ENCODE results near the gene AMBP.

The AMBP gene

DNA sequence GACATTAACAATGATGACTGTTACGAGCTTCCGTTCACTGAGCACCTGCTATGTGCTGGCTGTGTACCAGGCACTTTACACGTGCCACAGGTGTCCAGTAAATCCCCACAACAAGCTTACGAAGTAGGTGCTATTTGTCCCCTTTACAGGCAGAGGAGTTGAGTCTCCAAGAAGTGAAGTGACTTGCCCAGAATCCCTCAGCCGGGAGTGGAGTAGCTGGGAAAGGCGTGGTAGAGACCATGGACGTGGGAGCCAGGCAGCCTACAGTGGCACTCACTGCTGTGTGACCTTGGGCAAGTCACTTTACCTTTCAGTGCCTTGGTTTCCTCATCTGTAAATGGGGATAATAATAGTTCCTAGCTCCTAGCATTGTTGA, 669 bp upstream of the AMBP start:
- Histone ChIP-seq H3K9ac (no peak overlapping the region), H3K4me2 (no peak overlapping the region), H3K36me3 (ENCODE audit: insufficient read depth) (no peaks in the 10 kb centered on the region), H3K27me3 (ENCODE audit: insufficient read depth, low read depth) (no peaks in the 10 kb centered on the region), H2AFZ (ENCODE audit: low read depth) (no peak overlapping the region), H3K79me2 (ENCODE audit: insufficient read depth, low read depth) (no peaks in the 10 kb centered on the region), H3K4me1 (ENCODE audit: low read depth, poor library complexity, severe bottlenecking) (no peaks in the 10 kb centered on the region), H3K4me3 (IDR thresholded peaks at IDR 0.05; ENCODE audit: insufficient read depth, low read depth, low read length) (no peak overlapping the region), H4K20me1 (ENCODE audit: insufficient read depth) (no peaks in the 10 kb centered on the region), H3K27ac (no peak overlapping the region)
- TF ChIP-seq, protein P1, sequence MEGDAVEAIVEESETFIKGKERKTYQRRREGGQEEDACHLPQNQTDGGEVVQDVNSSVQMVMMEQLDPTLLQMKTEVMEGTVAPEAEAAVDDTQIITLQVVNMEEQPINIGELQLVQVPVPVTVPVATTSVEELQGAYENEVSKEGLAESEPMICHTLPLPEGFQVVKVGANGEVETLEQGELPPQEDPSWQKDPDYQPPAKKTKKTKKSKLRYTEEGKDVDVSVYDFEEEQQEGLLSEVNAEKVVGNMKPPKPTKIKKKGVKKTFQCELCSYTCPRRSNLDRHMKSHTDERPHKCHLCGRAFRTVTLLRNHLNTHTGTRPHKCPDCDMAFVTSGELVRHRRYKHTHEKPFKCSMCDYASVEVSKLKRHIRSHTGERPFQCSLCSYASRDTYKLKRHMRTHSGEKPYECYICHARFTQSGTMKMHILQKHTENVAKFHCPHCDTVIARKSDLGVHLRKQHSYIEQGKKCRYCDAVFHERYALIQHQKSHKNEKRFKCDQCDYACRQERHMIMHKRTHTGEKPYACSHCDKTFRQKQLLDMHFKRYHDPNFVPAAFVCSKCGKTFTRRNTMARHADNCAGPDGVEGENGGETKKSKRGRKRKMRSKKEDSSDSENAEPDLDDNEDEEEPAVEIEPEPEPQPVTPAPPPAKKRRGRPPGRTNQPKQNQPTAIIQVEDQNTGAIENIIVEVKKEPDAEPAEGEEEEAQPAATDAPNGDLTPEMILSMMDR (conservative IDR thresholded peaks at IDR 0.05; ENCODE audit: low read depth, low read length), result no peak

DNA sequence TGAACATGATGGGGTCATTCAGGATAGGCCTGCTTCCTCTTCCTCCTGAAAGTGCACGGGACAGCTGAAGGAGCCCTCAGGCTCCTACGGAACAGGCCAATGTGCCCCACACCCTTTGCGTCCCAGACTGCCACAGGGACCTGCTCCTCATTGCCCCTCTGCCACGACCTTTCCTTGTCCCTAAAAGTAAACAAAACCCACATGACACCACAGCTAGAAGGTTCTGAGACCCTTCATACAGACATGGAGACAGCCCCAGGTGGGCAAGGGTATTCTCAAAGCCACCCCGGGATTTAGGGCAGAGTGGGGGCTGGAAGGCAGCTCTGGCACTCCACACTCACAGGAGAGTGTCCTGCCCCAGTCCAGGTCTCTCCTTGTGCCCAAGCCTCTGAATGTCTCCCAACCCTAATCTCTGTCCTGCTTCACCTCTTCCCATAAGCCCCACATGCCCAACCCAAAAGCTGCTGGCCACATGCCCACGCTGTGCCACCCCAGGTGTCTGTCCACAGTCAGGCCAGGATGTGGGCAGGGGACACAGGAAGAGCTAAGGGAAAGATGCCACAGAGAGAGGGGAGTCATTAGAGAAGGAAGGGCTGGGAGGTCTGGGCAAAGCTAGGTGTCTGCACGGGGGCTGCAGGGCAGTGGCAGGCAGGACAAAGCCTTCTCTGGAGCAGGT, 800 bp downstream of the AMBP start:
- no peaks in the 10 kb centered on the region for H4K20me1 ChIP-seq (ENCODE audit: insufficient read depth)
- TF ChIP-seq, protein P1 (conservative IDR thresholded peaks at IDR 0.05; ENCODE audit: low read depth, low read length), result no peak
- no peaks in the 10 kb centered on the region for H3K27me3 ChIP-seq (ENCODE audit: insufficient read depth, low read depth)
- no peak overlapping the region for H3K27ac ChIP-seq
- no peaks in the 10 kb centered on the region for H3K4me1 ChIP-seq (ENCODE audit: low read depth, poor library complexity, severe bottlenecking)
- H3K4me3 ChIP-seq (IDR thresholded peaks at IDR 0.05; ENCODE audit: insufficient read depth, low read depth, low read length), result no peak overlapping the region
- H3K36me3 ChIP-seq (ENCODE audit: insufficient read depth), result no peaks in the 10 kb centered on the region
- H3K79me2 ChIP-seq (ENCODE audit: insufficient read depth, low read depth), result no peaks in the 10 kb centered on the region
- H3K4me2 ChIP-seq, result no peak overlapping the region
- no peak overlapping the region for H3K9ac ChIP-seq
- H2AFZ ChIP-seq (ENCODE audit: low read depth), result no peak overlapping the region

DNA sequence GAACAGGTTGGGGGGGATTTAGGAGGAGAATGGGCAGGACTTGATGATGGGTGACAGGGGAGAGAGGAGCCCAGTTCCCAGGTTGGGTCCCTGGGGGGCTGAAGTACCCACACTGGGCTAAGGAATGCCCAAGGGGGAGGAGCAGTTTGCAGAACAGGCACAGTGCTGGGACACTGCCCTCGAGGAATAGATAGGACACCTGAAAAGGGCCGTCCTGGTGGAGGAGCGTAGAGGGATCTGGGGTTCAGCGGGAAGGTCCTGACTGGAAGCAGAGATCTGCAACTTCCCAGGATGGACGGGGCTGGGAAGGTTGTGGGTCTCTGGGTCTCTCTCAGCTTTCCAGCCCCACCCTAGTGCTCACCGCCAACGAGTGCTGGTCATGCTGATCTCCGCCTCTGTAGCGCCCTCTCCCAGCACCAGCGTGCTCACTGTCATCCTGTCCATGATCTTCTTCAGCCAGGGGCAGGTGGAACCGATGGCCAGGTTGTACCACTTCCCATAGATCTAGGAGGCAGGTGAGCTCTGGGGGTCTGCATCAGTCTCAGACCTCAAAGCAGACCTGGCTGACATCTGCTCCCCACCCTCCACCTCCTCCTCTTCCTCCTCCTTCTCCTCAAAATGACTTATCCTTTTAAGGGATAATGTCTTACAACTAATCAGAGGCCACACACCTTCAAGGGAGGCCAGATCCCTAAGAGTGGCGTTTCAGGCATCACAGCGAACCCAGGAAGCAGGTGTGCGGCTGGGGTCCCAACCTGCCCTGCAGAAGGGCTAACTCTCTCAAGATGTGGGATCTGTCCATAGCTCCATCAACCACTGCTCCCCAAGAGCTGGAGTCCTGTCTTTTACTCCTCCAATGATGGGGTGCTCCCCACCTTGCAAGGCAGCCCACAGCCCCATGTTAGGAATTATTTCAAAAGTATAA, 1.6 kb downstream of the AMBP start:
- Histone ChIP-seq H3K4me2 (no peak overlapping the region), H4K20me1 (ENCODE audit: insufficient read depth) (no peaks in the 10 kb centered on the region)

DNA sequence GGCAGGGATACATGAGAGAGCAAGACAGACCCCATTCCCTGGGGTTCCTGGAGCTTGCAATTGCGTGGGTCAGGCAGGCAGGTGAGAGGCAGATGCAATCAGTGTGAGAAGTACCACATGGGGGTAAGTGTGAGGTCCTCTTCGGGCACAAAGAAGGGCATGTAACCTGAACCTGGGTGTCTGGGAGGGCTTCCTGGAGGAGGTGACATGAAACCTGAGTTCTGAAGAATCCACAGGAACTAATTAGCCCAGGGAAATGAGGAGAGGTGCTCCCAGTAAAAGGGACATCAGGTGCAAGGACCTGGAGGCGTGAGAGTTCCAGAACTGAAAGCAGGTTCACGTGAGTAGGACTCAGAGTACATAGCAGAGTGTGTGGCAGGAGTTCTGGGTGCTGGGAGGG, 2.5 kb downstream of the AMBP start:
- Histone ChIP-seq H3K4me1 (ENCODE audit: low read depth, poor library complexity, severe bottlenecking) (no peaks in the 10 kb centered on the region), H3K4me3 (IDR thresholded peaks at IDR 0.05; ENCODE audit: insufficient read depth, low read depth, low read length) (no peak overlapping the region), H4K20me1 (ENCODE audit: insufficient read depth) (no peaks in the 10 kb centered on the region), H2AFZ (ENCODE audit: low read depth) (no peak overlapping the region), H3K36me3 (ENCODE audit: insufficient read depth) (no peaks in the 10 kb centered on the region), H3K9ac (no peak overlapping the region), H3K27ac (no peak overlapping the region), H3K27me3 (ENCODE audit: insufficient read depth, low read depth) (no peaks in the 10 kb centered on the region), H3K4me2 (no peak overlapping the region), H3K79me2 (ENCODE audit: insufficient read depth, low read depth) (no peaks in the 10 kb centered on the region)
- TF ChIP-seq, protein P1 (conservative IDR thresholded peaks at IDR 0.05; ENCODE audit: low read depth, low read length), result no peak

More for the DNA sequence above, 1.6 kb downstream of the AMBP start:
- Histone ChIP-seq H3K9ac (no peak overlapping the region), H3K27me3 (ENCODE audit: insufficient read depth, low read depth) (no peaks in the 10 kb centered on the region), H3K27ac (no peak overlapping the region), H2AFZ (ENCODE audit: low read depth) (no peak overlapping the region), H3K36me3 (ENCODE audit: insufficient read depth) (no peaks in the 10 kb centered on the region), H3K4me3 (IDR thresholded peaks at IDR 0.05; ENCODE audit: insufficient read depth, low read depth, low read length) (no peak overlapping the region), H3K79me2 (ENCODE audit: insufficient read depth, low read depth) (no peaks in the 10 kb centered on the region), H3K4me1 (ENCODE audit: low read depth, poor library complexity, severe bottlenecking) (no peaks in the 10 kb centered on the region)
- TF ChIP-seq, protein P1 (conservative IDR thresholded peaks at IDR 0.05; ENCODE audit: low read depth, low read length), result no peak

Measured in KMS-11 (cell line).